CD4-positive, alpha-beta T cell (primary cell): Measurements from ENCODE around the gene CDH13. TPM values are rescaled to one million over a fixed set of nuclear protein-coding genes. Genes with fewer than 3 reads are reported as not detected.

Source experiments
- ATAC-seq: fragments of 200-7000 bp; cut with Tn5 transposase; one replicate; pipeline ENCODE4 v1.10.0; 2022; ENCODE audit warnings: mild to moderate bottlenecking; ENCODE audit not compliant: poor library complexity
- CTCF ChIA-PET: fragments of 350-600 bp; sonication (Branson Sonifier 250); formaldehyde crosslinking; loops from one replicate; lab custom pipeline; 2021; ENCODE audit warnings: antibody characterized with exemption, inconsistent platforms; lab: Charles Lee
- POLR2A ChIA-PET: fragments of 350-600 bp; sonication (Branson Sonifier 250); formaldehyde crosslinking; loops from one replicate; lab custom pipeline; 2021; ENCODE audit warnings: antibody characterized with exemption, inconsistent platforms; lab: Charles Lee
- DNase-seq, 14 experiments: peaks; one replicate each; pipeline ENCODE4 v3.0.0-alpha.2; 2013 to 2020; ENCODE audit warnings: mixed read lengths in 2 of 14
- H3K27ac ChIP-seq, 2 donors: one replicate each; pipeline versions ENCODE4 v1.5.1 to v1.7.0; 2013; ENCODE audit warnings: low read length in 2 of 2, low read depth in 1 of 2, mild to moderate bottlenecking in 1 of 2
- H3K27me3 ChIP-seq, 2 experiments: 1 replicate in 1 of 2; 2 replicates in 1 of 2; pipeline versions ENCODE4 v1.6.1 to v1.7.0; 2013; ENCODE audit warnings: low read length in 2 of 2, control low read depth in 1 of 2, mild to moderate bottlenecking in 1 of 2, moderate library complexity in 1 of 2; ENCODE audit not compliant: insufficient read depth in 2 of 2, control insufficient read depth in 1 of 2
- H3K36me3 ChIP-seq: one replicate; pipeline ENCODE4 v1.6.1; 2013; ENCODE audit warnings: low read length, control low read depth; ENCODE audit not compliant: insufficient read depth
- H3K4me1 ChIP-seq: one replicate; pipeline ENCODE4 v1.6.1; 2013; ENCODE audit warnings: low read length, control low read depth; ENCODE audit not compliant: insufficient read depth
- H3K4me3 ChIP-seq: one replicate; pipeline ENCODE4 v1.5.1; 2013; ENCODE audit warnings: mild to moderate bottlenecking, low read length, moderate library complexity
- H3K9me3 ChIP-seq, 2 experiments: 1 replicate in 1 of 2; 2 replicates in 1 of 2; pipeline versions ENCODE4 v1.6.1 to v1.7.0; 2013; ENCODE audit warnings: low read length in 2 of 2, mild to moderate bottlenecking in 2 of 2, control low read depth in 1 of 2, moderate library complexity in 1 of 2; ENCODE audit not compliant: control insufficient read depth in 1 of 2, insufficient read depth in 1 of 2
- H3K27ac Mint-ChIP-seq: one replicate; pipeline ENCODE4 v1.8.0; 2020; ENCODE audit warnings: mixed read lengths
- H3K27me3 Mint-ChIP-seq: one replicate; pipeline ENCODE4 v1.8.0; 2021; ENCODE audit warnings: mixed read lengths
- H3K36me3 Mint-ChIP-seq: one replicate; pipeline ENCODE4 v1.8.0; 2021; ENCODE audit warnings: low read depth, mixed read lengths
- H3K4me1 Mint-ChIP-seq: one replicate; pipeline ENCODE4 v1.8.0; 2021; ENCODE audit warnings: low read depth, mixed read lengths
- H3K4me3 Mint-ChIP-seq: one replicate; pipeline ENCODE4 v1.8.0; 2020; ENCODE audit warnings: mild to moderate bottlenecking, mixed read lengths
- H3K9me3 Mint-ChIP-seq: one replicate; pipeline ENCODE4 v1.8.0; 2020; ENCODE audit warnings: mixed read lengths
- intact Hi-C, 2 experiments: fragments of 100-400 bp; cut with DNase I in 1 of 2; cut with micrococcal nuclease in 1 of 2; formaldehyde crosslinking; loops; one replicate each; pipeline versions ENCODE4 v1.15.1 to v1.9.0; 2023 to 2025; cut with DNase I, micrococcal nuclease
- total RNA-seq, 174 experiments: library from RNA in 2 of 174; stranded (reverse) in 2 of 174; gene quantifications; one replicate each; pipeline ENCODE4 v1.2.3 and lab custom pipeline; 2021 to 2026
- TF ChIP-seq, protein P1 (sequence below): fragments of 200-600 bp; IDR thresholded peaks from one replicate; pipeline ENCODE4 v1.8.0; 2022; ENCODE audit warnings: antibody characterized with exemption, mild to moderate bottlenecking

CDH13 gene
- total RNA-seq, 2 experiments from 2014 or later = not detected

DNA sequence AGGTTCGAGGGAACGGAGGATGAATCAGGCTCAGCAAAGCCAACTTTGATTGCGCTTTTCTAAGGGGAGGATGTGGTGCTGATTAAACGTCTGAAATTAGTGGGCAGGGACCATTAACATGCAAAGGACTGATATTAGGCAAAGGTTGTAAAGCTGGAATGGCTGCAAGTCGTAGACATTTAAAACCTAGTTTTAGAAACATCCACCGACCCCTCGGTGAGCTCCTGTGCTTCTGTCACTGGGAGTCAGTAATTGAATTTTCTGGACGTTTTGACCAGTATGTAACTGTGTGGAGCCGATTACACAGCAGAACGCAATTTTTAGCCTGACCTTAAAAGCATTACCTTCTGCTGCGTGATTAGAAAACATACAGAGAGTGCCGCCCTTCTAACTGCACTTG lies 960.4 kb downstream of the CDH13 start:
- intact Hi-C loops = no loop called here
- Histone ChIP-seq H3K4me3 (no peak overlapping the region), H3K4me1 (no peaks in the 10 kb centered on the region), H3K27ac (no peak overlapping the region), H3K9me3 (peaks cover 0 to 8% of the 10 kb centered on the region in 2 experiments), H3K36me3 (no peaks in the 10 kb centered on the region), H3K27me3 (no peaks in the 10 kb centered on the region)
- ATAC-seq = no peak
- TF ChIP-seq, protein P1, sequence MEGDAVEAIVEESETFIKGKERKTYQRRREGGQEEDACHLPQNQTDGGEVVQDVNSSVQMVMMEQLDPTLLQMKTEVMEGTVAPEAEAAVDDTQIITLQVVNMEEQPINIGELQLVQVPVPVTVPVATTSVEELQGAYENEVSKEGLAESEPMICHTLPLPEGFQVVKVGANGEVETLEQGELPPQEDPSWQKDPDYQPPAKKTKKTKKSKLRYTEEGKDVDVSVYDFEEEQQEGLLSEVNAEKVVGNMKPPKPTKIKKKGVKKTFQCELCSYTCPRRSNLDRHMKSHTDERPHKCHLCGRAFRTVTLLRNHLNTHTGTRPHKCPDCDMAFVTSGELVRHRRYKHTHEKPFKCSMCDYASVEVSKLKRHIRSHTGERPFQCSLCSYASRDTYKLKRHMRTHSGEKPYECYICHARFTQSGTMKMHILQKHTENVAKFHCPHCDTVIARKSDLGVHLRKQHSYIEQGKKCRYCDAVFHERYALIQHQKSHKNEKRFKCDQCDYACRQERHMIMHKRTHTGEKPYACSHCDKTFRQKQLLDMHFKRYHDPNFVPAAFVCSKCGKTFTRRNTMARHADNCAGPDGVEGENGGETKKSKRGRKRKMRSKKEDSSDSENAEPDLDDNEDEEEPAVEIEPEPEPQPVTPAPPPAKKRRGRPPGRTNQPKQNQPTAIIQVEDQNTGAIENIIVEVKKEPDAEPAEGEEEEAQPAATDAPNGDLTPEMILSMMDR = no peak
- ChIA-PET POLR2A (no interaction called here), CTCF (no interaction called here)
- Mint-ChIP-seq H3K27ac (no peak overlapping the region), H3K27me3 (no peaks in the 10 kb centered on the region), H3K9me3 (no peaks in the 10 kb centered on the region), H3K4me3 (no peak overlapping the region), H3K36me3 (no peaks in the 10 kb centered on the region), H3K4me1 (no peaks in the 10 kb centered on the region)
- no peak for DNase-seq

DNA sequence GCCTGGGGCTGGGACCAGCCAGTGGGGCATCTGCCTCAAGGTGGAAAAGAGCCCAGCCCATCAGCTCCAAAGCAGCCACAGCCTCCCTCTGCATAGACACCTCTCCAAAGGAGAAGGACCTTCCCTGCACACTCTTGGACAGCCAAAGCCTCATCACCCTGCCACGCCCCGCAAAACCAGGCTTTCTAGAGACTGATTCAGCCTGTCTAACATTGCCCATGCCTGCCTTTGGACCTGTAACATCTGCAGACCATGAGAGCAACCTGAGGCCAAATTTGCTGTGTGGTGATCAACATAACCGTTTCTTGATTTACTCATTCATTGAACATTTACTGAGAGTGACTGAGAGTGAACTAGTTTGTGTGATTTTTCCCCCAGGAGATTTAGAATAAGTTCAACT lies 961.3 kb downstream of the CDH13 start:
- ChIA-PET POLR2A (no interaction called here), CTCF (no interaction called here)
- Mint-ChIP-seq H3K4me3 (no peak overlapping the region), H3K27ac (no peak overlapping the region), H3K27me3 (no peaks in the 10 kb centered on the region), H3K9me3 (no peaks in the 10 kb centered on the region), H3K4me1 (no peaks in the 10 kb centered on the region), H3K36me3 (no peaks in the 10 kb centered on the region)
- no peak for DNase-seq
- TF ChIP-seq, protein P1 = no peak
- Histone ChIP-seq H3K27me3 (no peaks in the 10 kb centered on the region), H3K4me3 (no peak overlapping the region), H3K27ac (no peak overlapping the region), H3K4me1 (no peaks in the 10 kb centered on the region), H3K36me3 (no peaks in the 10 kb centered on the region), H3K9me3 (peaks cover 0 to 8% of the 10 kb centered on the region in 2 experiments)
- no peak for ATAC-seq
- intact Hi-C loops = no loop called here

DNA sequence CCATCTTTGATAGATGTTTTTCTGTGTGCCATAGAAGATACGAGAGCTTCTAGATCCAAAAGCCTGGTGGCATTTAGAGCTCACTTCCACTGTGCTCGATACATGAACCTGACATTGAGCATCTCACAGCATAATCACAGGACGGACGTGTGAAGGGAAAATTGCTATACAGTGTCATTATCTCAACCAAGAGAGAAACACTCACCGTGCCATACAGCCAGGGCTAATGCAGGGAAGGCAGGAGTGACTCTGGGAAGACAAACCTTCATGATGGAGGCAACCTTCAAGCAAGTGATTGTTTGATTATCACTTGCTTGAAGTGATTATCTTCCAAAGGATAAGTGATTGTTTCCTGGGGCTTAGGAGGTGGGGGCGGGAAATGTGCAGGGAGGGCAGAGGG lies 962.8 kb downstream of the CDH13 start:
- H3K36me3 Mint-ChIP-seq = no peaks in the 10 kb centered on the region
- TF ChIP-seq, protein P1 = no peak
- DNase-seq = no peak
- no peaks in the 10 kb centered on the region for H3K27me3 ChIP-seq
- no peaks in the 10 kb centered on the region for H3K4me1 ChIP-seq
- H3K4me3 Mint-ChIP-seq = no peak overlapping the region
- H3K4me1 Mint-ChIP-seq = no peaks in the 10 kb centered on the region
- no peak overlapping the region for H3K27ac Mint-ChIP-seq
- peaks cover 0 to 8% of the 10 kb centered on the region in 2 experiments for H3K9me3 ChIP-seq
- no peak overlapping the region for H3K4me3 ChIP-seq
- intact Hi-C loops = no loop called here
- ChIA-PET CTCF (no interaction called here), POLR2A (no interaction called here)
- H3K9me3 Mint-ChIP-seq = no peaks in the 10 kb centered on the region
- no peaks in the 10 kb centered on the region for H3K27me3 Mint-ChIP-seq
- H3K27ac ChIP-seq = no peak overlapping the region
- no peak for ATAC-seq
- no peaks in the 10 kb centered on the region for H3K36me3 ChIP-seq
